MM.1S (cell line): ENCODE measurements around the gene SLC29A3.

Experiments
- DNase-seq: peaks from one replicate; pipeline ENCODE4 v3.0.0-alpha.2; 2015
- H2AFZ ChIP-seq: fragments of 300-600 bp; sonication (generic); 2 replicates; pipeline ENCODE4 v1.6.0; 2016; ENCODE audit warnings: antibody characterized with exemption, low read length
- H3F3A ChIP-seq: fragments of 300-600 bp; sonication (generic); 2 replicates; pipeline ENCODE4 v1.6.1; 2016; ENCODE audit warnings: mild to moderate bottlenecking, antibody characterized with exemption, low read length, moderate library complexity, mixed read lengths; ENCODE audit not compliant: insufficient read depth
- H3K27ac ChIP-seq: fragments of 300-600 bp; sonication (generic); 2 replicates; pipeline ENCODE4 v1.5.1; 2016; ENCODE audit warnings: mild to moderate bottlenecking, low read length
- H3K27me3 ChIP-seq: fragments of 300-600 bp; sonication (generic); replicated peaks from 2 replicates; pipeline ENCODE4 v1.6.0; 2016; ENCODE audit warnings: low read length; ENCODE audit not compliant: insufficient read depth
- H3K36me3 ChIP-seq: fragments of 300-600 bp; sonication (generic); replicated peaks from 2 replicates; pipeline ENCODE4 v1.6.1; 2016; ENCODE audit warnings: mild to moderate bottlenecking, low read length, mixed read lengths; ENCODE audit not compliant: insufficient read depth
- H3K4me1 ChIP-seq: fragments of 300-600 bp; sonication (generic); 2 replicates; pipeline ENCODE4 v1.6.1; 2016; ENCODE audit warnings: low read length, mixed read lengths
- H3K4me2 ChIP-seq: fragments of 300-600 bp; sonication (generic); 2 replicates; pipeline ENCODE4 v1.6.0; 2016; ENCODE audit warnings: low read depth, low read length
- H3K4me3 ChIP-seq: fragments of 300-600 bp; sonication (generic); 2 replicates; pipeline ENCODE4 v1.5.1; 2016; ENCODE audit warnings: low read length, mixed read lengths
- H3K79me2 ChIP-seq: fragments of 300-600 bp; sonication (generic); 2 replicates; pipeline ENCODE4 v1.6.1; 2016; ENCODE audit warnings: mixed run types, low read length, mixed read lengths
- H3K9ac ChIP-seq: fragments of 300-600 bp; sonication (generic); 2 replicates; pipeline ENCODE4 v1.6.1; 2016; ENCODE audit warnings: low read length, mixed read lengths
- H3K9me2 ChIP-seq: fragments of 300-600 bp; sonication (generic); replicated peaks from 2 replicates; pipeline ENCODE4 v1.6.1; 2016; ENCODE audit warnings: mild to moderate bottlenecking, low read length, mixed read lengths; ENCODE audit not compliant: insufficient read depth
- H3K9me3 ChIP-seq: fragments of 300-600 bp; sonication (generic); replicated peaks from 2 replicates; pipeline ENCODE4 v1.6.1; 2016; ENCODE audit warnings: mild to moderate bottlenecking, low read length, mixed read lengths; ENCODE audit not compliant: insufficient read depth
- H4K20me1 ChIP-seq: fragments of 300-600 bp; sonication (generic); 2 replicates; pipeline ENCODE4 v1.6.1; 2016; ENCODE audit warnings: mild to moderate bottlenecking, low read length, moderate library complexity, mixed read lengths; ENCODE audit not compliant: insufficient read depth
- CTCF ChIP-seq: fragments of 300-600 bp; sonication (generic); IDR thresholded peaks from 2 replicates; pipeline ENCODE4 v1.5.1; 2016; ENCODE audit warnings: antibody characterized with exemption, low read length, mixed read lengths
- EZH2 ChIP-seq: fragments of 300-600 bp; sonication (generic); optimal IDR thresholded peaks from 2 replicates; pipeline ENCODE3; 2017; ENCODE audit warnings: low read depth, mild to moderate bottlenecking, antibody characterized with exemption, low read length, mixed read lengths
- EZH2phosphoT487 ChIP-seq: fragments of 300-600 bp; sonication (generic); IDR thresholded peaks from 2 replicates; pipeline ENCODE4 v1.6.1; 2018; ENCODE audit warnings: antibody characterized with exemption, low read length

SLC29A3 gene

GRCh38 chr10:71363936-71364335, 44.9 kb downstream of the SLC29A3 start:
- H3K79me2 ChIP-seq = no peaks in the 10 kb centered on the region
- H4K20me1 ChIP-seq = no peaks in the 10 kb centered on the region
- H3K9me2 ChIP-seq = no peaks in the 10 kb centered on the region
- no peak overlapping the region for H3K9ac ChIP-seq
- no peak overlapping the region for H3K4me2 ChIP-seq
- no peaks in the 10 kb centered on the region for H3K9me3 ChIP-seq
- H2AFZ ChIP-seq = no peak overlapping the region
- no peaks in the 10 kb centered on the region for H3F3A ChIP-seq
- H3K36me3 ChIP-seq = no peaks in the 10 kb centered on the region
- TF ChIP-seq CTCF (no peak), EZH2 (no peak), EZH2phosphoT487 (no peak)
- no peak overlapping the region for H3K4me3 ChIP-seq
- no peaks in the 10 kb centered on the region for H3K4me1 ChIP-seq
- no peaks in the 10 kb centered on the region for H3K27me3 ChIP-seq
- no peak for DNase-seq
- H3K27ac ChIP-seq = no peak overlapping the region

- Histone ChIP-seq H3K4me3 (no peak overlapping the region), H3K9me3 (no peaks in the 10 kb centered on the region), H3K9ac (no peak overlapping the region), H3K9me2 (no peaks in the 10 kb centered on the region), H3K27me3 (no peaks in the 10 kb centered on the region), H3F3A (no peaks in the 10 kb centered on the region), H3K4me1 (no peaks in the 10 kb centered on the region), H4K20me1 (no peaks in the 10 kb centered on the region), H3K36me3 (no peaks in the 10 kb centered on the region), H2AFZ (no peak overlapping the region), H3K79me2 (no peaks in the 10 kb centered on the region), H3K27ac (no peak overlapping the region), H3K4me2 (no peak overlapping the region)
- no peak for DNase-seq
- no peak for TF ChIP-seq CTCF
- TF ChIP-seq EZH2phosphoT487 = no peak
- TF ChIP-seq EZH2 = no peak
Observed at GRCh38 chr10:71365366-71365765, 46.3 kb downstream of the SLC29A3 start.

- H3K4me3 ChIP-seq = no peak overlapping the region
- no peaks in the 10 kb centered on the region for H3K36me3 ChIP-seq
- H4K20me1 ChIP-seq = no peaks in the 10 kb centered on the region
- H3K9ac ChIP-seq = no peak overlapping the region
- peaks cover 3% of the 10 kb centered on the region; the same call in 1 of the 2 replicates for H3F3A ChIP-seq
- peaks cover 7% of the 10 kb centered on the region for H3K4me1 ChIP-seq
- H3K27ac ChIP-seq = no peak overlapping the region
- DNase-seq = no peak
- no peak overlapping the region for H2AFZ ChIP-seq
- H3K9me3 ChIP-seq = no peaks in the 10 kb centered on the region
- H3K4me2 ChIP-seq = no peak overlapping the region
- TF ChIP-seq CTCF (no peak), EZH2phosphoT487 (no peak), EZH2 (no peak)
- H3K27me3 ChIP-seq = no peaks in the 10 kb centered on the region
- H3K79me2 ChIP-seq = no peaks in the 10 kb centered on the region
- H3K9me2 ChIP-seq = no peaks in the 10 kb centered on the region
Observed at GRCh38 chr10:71366690-71367089, 47.6 kb downstream of the SLC29A3 start.
